NOMO-1 treated with dmso at 0.1 percent for 144 hours (cell line): ENCODE results near the gene HSD17B10.
"Not testable (repeated sequence)": the region's sequence is repeated elsewhere in the genome, so short reads cannot be mapped to it uniquely, and the experiment has no call there.

Experiments
- DNase-seq: peaks from one replicate; lab custom pipeline; 2025; ENCODE audit not compliant: unreplicated experiment; lab: John Stamatoyannopoulos, UW

HSD17B10 gene

GRCh38 chrX:53433651-53434639 is at the start of gene HSD17B10:
HSD17B10 (minus strand) TSS chrX:53434370; CDS start chrX:53434345, 25 bp downstream.
- peak; percentile 75 for DNase-seq

- DNase-seq = no peak
Measured at GRCh38 chrX:53483416-53483815, 49.2 kb upstream of the HSD17B10 start.

- DNase-seq = peak; percentile 18
Measured at GRCh38 chrX:53481816-53482465, 47.8 kb upstream of the HSD17B10 start.

- no peak for DNase-seq
Measured at GRCh38 chrX:53481093-53481492, 46.9 kb upstream of the HSD17B10 start.

- no peak for DNase-seq
Measured at GRCh38 chrX:53479301-53479700, 45.1 kb upstream of the HSD17B10 start.

GRCh38 chrX:53476371-53476770 is 42.2 kb upstream of the HSD17B10 start:
- no peak for DNase-seq

- DNase-seq = peak; percentile 89
Measured at GRCh38 chrX:53474707-53475106, 40.5 kb upstream of the HSD17B10 start.

GRCh38 chrX:53471346-53471745 is 37.2 kb upstream of the HSD17B10 start:
- DNase-seq = no peak

- DNase-seq = not testable (repeated sequence)
Measured at GRCh38 chrX:53468659-53469058, 34.5 kb upstream of the HSD17B10 start.

- no peak for DNase-seq
Measured at GRCh38 chrX:53458082-53458481, 23.9 kb upstream of the HSD17B10 start.

- peak; percentile 24 for DNase-seq
Measured at GRCh38 chrX:53456254-53456653, 22.1 kb upstream of the HSD17B10 start.

GRCh38 chrX:53452812-53453211 is 18.6 kb upstream of the HSD17B10 start:
- DNase-seq = no peak

GRCh38 chrX:53449632-53450031 is 15.5 kb upstream of the HSD17B10 start:
- DNase-seq = no peak

GRCh38 chrX:53447441-53447840 is 13.3 kb upstream of the HSD17B10 start:
- DNase-seq = no peak

- peak; percentile 40 for DNase-seq
Measured at GRCh38 chrX:53445977-53446376, 11.8 kb upstream of the HSD17B10 start.

GRCh38 chrX:53442322-53442631 is 8.1 kb upstream of the HSD17B10 start:
- DNase-seq = peak; percentile 64

- peak; percentile 75 for DNase-seq
Measured at GRCh38 chrX:53441531-53442321, 7.6 kb upstream of the HSD17B10 start.

- DNase-seq = peak; percentile 79
Measured at GRCh38 chrX:53440621-53441517, 6.7 kb upstream of the HSD17B10 start.

- no peak for DNase-seq
Measured at GRCh38 chrX:53440101-53440500, 5.9 kb upstream of the HSD17B10 start.

GRCh38 chrX:53438832-53439230 is 4.7 kb upstream of the HSD17B10 start:
- no peak for DNase-seq
